Sigmoid colon (tissue), 4 donors: Measurements from ENCODE around the gene NPAS2.

Experiments
- POLR2A ChIP-seq, 2 donors: fragments of 450-650 bp; IDR thresholded peaks; one replicate each; pipeline ENCODE4 v1.6.1; 2016; ENCODE audit warnings: antibody characterized with exemption in 2 of 2, mild to moderate bottlenecking in 2 of 2, moderate library complexity in 2 of 2
- POLR2AphosphoS5 ChIP-seq, 4 donors: sonication (generic); formaldehyde crosslinking; IDR thresholded peaks; one replicate each; pipeline ENCODE4 v1.6.1; 2017; ENCODE audit warnings: antibody characterized with exemption in 4 of 4
- TF ChIP-seq, protein P1 (sequence below), 4 experiments: fragments of 450-650 bp in 3 of 4; fragments of 200-600 bp in 1 of 4; IDR thresholded peaks; one replicate each; pipeline ENCODE4 v1.5.1; 2016 to 2019; ENCODE audit warnings: antibody characterized with exemption in 4 of 4, mild to moderate bottlenecking in 3 of 4, moderate library complexity in 2 of 4

DNA sequence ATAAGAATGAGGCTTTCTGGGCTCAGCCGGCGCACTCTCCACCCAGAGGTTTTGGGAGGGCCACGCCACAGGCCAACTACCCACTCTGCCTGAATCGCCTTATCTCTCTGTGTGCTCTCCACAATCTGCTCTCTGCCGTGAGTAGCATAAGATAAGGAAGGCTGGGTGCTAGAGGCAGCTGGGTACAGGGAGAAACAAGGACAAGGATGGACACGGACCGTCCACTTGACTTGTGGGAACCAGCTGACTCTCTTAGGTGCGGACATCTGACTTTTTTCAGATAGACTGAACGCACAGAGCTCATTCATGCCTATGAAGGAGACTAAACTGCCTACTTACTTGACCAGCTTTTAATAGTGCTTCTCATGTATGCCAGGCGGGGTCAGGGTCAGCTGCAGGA lies 14.3 kb downstream of the NPAS2 start:
- TF ChIP-seq, protein P1, sequence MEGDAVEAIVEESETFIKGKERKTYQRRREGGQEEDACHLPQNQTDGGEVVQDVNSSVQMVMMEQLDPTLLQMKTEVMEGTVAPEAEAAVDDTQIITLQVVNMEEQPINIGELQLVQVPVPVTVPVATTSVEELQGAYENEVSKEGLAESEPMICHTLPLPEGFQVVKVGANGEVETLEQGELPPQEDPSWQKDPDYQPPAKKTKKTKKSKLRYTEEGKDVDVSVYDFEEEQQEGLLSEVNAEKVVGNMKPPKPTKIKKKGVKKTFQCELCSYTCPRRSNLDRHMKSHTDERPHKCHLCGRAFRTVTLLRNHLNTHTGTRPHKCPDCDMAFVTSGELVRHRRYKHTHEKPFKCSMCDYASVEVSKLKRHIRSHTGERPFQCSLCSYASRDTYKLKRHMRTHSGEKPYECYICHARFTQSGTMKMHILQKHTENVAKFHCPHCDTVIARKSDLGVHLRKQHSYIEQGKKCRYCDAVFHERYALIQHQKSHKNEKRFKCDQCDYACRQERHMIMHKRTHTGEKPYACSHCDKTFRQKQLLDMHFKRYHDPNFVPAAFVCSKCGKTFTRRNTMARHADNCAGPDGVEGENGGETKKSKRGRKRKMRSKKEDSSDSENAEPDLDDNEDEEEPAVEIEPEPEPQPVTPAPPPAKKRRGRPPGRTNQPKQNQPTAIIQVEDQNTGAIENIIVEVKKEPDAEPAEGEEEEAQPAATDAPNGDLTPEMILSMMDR (IDR thresholded peaks at IDR 0.05): no peak
- TF ChIP-seq POLR2AphosphoS5 (IDR thresholded peaks at IDR 0.05) (no peak), POLR2A (IDR thresholded peaks at IDR 0.05) (no peak)
